ENCODE data around the gene SCGB1A1.

SCGB1A1 gene

DNA sequence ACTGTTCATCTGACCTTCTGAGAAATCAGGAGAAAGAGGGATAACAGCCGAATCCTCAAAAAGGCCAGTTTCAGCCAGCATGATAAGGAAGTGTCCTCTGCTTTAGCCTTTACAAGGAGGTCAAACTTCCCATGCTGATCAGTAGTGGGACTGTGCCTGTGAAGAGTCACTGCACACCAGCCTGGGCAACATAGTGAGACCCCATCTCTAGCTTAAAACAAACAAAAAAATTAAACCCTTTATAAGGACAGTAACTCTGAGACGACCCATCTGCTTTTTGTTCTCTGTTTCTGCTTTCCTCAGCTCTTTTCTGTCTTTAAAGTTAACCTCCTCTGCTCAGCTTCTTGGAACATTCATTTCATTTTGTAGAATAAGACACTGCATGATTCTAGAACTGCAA is 49.7 kb downstream of the SCGB1A1 start:
- TF ChIP-seq, protein P1, sequence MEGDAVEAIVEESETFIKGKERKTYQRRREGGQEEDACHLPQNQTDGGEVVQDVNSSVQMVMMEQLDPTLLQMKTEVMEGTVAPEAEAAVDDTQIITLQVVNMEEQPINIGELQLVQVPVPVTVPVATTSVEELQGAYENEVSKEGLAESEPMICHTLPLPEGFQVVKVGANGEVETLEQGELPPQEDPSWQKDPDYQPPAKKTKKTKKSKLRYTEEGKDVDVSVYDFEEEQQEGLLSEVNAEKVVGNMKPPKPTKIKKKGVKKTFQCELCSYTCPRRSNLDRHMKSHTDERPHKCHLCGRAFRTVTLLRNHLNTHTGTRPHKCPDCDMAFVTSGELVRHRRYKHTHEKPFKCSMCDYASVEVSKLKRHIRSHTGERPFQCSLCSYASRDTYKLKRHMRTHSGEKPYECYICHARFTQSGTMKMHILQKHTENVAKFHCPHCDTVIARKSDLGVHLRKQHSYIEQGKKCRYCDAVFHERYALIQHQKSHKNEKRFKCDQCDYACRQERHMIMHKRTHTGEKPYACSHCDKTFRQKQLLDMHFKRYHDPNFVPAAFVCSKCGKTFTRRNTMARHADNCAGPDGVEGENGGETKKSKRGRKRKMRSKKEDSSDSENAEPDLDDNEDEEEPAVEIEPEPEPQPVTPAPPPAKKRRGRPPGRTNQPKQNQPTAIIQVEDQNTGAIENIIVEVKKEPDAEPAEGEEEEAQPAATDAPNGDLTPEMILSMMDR (IDR thresholded peaks at IDR 0.05): no peak

DNA sequence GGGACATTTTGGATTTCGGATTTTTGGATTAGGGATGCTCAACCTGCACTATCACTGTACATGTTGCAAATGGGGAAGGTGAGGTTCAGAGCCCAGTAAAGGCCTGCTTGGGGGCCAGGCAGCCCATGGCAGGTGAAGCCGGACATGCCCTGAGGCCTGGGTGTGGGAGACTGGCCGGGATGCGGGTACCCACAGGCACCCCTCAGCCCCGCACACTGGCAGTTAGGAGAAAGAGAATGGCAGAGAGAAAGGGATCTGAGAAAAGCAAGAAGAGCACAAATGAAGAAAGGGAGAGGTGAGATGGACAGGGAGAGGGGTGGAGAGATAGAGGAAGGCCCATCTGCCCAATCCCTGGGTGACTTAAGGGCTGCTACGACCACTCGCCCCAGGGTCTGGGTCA is 52.8 kb downstream of the SCGB1A1 start:
- TF ChIP-seq, protein P1 (IDR thresholded peaks at IDR 0.05): no peak

DNA sequence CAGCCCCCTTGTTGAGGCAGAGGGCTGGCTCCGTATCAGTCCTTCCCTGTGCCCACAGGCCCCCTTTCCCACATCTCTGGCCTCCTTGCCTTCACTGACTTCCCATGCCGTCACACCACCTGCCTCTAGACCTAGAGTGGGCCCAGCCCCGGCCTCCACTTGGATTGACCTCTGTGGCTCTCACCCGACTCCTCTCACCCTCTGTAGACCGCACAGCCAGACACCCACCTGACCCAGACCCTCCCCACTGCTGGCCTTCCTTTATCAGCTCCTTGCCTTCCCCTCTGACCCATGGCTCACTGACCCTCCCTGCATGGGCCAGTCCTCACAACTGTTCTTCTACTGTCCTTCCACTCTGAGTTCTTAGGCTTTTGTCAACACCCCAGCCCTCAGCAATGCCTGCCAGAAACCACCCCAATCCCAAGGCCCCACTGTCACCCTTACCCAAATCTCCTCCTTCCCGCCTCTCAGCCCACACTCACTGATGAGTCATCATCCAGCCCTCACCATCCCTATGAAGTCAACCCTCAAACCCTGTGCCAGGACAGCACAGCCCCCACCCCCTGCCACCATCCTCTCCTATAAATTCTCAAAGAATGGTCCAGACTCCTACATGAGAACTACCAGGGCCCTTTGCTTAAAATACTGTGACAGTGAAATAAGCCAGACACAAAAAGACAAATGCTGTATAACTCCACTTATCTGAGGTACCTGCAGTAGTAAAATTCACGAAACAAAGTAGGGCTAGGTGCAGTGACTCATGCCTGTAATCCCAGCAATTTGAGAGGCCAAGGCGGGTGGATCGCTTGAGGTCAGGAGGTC is 53.4 kb downstream of the SCGB1A1 start:
- TF ChIP-seq, protein P1 (IDR thresholded peaks at IDR 0.05): no peak
